Kidney tubule cell (primary cell): ENCODE results near the gene XYLB.
"Not testable (repeated sequence)": the region's sequence is repeated elsewhere in the genome, so short reads cannot be mapped to it uniquely, and the experiment has no call there.

Experiments
- DNase-seq: peaks from one replicate; pipeline ENCODE4 v3.0.0-alpha.2; 2018; ENCODE audit warnings: low spot score

XYLB gene

DNA sequence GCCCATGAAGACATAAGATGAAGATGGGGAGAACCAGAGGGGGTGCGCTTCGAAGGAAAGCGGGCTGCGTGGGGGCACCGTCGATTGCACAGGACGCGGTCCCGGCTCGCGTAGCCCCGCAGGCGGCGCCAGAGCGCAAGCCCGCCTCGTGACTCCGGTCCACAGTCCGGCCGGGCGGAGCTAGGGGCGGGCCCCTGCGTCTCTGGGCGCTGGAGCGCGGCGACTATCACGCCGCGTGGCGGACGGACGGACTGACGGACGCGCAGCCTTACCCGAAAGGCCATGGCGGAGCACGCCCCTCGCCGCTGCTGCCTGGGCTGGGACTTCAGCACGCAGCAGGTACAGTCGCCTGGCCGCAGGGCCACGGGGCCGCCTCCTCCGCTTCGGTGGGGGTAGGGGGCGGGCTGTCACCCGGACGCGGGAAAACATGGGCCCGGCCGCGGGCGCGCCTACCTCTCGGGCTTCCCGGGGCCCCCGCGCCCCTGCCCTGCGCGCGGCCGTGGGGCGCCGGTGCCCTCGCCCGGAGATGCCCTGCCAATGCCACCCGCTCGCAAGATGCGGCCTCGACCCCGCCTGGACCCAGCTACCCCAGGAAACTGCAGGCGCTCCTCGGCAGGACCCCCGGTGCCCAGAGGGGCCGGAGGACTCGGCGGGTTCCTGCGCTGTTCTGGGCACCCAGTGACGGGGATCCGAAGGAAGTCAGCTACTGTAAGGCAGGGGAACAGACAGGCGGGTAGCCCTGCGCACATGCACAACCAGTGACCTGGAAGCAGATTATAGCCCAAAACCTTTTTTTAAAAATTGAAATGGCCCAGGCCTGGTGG is at the start of gene XYLB:
Gene XYLB, plus strand, starts transcription at position 199 of the 824 bp plus-strand sequence. Its CDS starts 84 bp downstream, at position 283.
- DNase-seq: peak; percentile 84

DNA sequence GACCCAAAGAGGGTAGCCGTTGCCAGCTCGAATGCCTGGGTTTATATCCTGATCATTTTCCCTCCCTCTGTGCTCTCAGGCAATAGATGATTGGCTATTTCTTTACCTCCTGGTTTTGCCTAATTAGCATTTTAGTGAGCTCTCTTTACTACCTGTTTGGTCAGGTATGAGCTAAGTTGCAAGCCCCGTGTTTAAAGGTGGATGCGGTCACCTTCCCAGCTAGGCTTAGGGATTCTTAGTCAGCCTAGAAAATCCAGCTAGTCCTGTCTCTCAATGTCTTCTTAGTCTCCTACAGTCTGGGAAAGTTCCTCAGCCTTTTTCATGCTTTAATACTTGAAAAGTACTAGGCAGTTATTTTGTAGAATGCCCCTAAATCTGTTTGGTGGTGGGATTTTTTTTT is 49.5 kb upstream of the XYLB start:
- DNase-seq: not testable (repeated sequence)

DNA sequence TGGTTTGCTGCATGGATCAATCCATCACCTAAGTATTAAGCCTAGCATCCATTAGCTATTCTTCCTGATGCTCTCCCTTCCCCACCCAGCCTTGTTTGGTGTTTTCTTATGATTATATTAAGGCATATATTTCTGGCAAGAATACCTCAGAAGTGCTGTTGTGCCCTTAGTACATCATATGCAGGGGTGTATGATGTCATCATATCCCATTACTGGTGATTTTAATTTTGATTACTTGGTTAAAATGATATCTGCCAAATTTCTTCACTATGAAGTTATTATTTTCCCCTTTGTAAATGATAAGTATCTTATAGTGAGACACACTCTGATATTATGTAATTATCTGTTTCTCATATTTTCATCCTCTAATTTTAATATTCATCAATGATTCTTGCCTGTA is 49.0 kb upstream of the XYLB start:
- DNase-seq: no peak

DNA sequence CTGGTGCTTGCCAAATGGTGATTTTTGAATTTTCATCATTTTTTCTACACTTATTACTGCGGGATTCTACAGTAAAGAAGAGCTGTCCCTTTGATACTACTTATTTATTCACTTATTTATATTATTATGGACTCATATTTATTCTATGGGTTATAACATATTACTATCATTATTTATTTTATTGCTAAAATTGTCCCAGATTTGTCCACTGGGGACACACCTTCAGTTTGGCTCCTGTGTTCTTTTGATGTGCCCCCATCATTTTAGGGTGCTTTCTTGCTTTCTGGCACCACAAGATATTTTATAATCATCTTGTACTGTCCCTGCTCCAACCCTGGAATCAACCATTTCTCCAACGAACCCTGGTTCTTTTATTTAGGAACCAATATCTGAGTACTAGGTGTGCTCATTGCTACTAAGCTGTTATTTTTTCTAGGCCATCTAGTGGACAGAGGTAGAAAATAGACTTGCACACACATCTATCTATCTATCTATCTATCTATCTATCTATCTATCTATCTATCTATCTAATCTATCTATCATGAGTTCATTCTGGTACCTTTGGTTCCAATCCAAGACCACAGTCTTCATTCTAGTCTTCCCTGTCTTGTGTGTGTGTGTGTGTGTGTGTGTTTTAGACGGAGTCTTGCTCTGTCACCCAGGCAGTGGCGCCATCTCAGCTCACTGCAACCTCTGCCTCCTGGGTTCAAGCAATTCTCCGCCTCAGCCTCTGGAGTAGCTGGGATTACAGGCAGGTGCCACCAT is 48.5 kb upstream of the XYLB start:
- DNase-seq: peak; percentile 30

DNA sequence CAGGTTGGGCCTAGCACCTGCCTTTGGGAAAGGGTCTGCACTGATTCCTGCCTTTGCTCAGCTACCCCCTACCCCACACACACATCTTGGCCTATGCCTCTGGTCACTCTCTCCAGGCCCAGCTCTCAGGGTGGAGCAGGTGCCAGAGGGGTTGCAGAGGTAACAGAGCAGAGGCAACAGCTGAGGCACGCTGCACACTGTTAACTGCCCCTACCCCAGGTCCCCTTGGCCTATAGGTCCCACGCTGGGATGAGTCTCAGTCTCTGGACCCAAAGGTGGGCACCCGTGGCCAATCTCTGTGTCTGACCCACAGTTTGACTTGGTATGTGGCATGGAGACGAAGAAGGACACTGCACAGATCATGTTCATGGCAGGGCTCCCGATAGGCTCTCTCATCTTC is 39.6 kb upstream of the XYLB start:
- DNase-seq: no peak

DNA sequence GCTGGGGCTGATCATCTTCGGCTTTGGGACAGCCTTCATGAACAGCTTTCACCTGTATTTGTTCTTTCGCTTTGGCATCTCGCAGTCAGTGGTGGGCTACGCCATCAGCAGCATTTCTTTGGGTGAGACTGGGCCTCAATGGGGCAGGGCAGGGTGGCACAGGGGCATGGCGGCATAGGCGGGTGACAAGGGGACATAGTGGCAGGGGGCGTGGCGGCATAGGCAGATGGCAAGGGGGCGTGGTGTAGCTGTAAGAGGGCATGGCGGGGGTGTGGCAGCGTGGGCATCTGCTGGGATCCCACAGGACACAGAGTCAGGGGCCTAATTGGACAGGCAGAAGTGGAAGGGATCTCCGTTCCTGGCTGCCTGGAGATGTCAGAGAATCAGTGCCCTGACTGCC is 39.0 kb upstream of the XYLB start:
- no peak for DNase-seq

DNA sequence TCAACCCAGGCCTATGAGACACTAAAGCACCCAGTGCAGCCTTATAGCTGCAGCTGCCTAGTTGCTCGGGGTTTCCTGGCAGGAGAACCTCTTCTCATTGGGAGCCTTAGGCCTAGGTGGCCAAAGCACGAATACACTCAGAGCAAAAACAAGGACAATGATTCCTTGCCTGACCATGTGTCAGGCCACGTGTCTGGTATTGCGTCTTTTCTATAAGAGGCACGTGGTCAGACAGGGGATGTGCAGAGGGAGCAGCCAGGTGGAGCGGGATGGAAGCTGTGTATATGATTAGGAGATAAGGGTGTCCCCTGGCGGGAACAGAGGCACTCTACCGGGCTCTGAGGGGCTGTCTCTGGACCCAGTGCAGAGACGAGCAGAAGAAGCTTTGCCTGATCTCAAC is 38.1 kb upstream of the XYLB start:
- no peak for DNase-seq

DNA sequence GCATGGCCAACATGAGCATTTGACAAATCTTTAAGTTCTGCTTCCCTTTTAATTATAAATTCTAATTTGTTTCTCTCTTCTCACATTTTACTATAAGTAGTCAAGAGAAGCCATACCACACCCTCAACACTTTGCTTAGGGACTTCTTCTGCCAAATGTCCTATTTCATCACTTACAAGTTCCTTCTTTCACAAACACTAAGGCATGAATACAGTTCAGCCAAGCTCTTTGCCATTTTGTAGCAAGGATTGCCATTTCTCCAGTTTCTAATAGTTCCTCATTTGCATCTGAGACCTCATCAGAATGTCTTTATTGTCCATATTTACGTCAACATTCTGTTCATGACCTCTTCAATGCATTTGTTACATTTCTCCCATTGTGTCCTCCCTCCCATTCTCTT is 35.1 kb upstream of the XYLB start:
- DNase-seq: no peak

DNA sequence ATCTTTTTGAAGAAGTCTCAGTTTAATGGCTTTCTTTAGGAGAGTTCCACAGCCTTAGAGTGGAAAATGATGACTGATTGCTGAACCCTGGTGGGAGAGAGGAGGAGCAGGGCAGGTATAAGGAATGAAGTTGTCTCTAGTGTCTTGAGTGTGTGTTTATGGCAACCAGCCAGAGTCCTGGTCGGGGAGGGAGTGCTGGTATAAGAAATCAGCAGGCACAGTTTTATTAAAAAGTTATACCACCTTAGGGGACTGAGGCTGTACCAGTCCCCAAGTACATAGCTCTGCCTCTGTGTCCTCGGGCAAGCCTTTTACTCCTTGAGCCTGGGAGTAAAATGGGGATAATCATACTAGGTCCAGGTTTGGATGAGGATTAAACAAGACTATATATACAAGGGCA is 34.6 kb upstream of the XYLB start:
- no peak for DNase-seq

DNA sequence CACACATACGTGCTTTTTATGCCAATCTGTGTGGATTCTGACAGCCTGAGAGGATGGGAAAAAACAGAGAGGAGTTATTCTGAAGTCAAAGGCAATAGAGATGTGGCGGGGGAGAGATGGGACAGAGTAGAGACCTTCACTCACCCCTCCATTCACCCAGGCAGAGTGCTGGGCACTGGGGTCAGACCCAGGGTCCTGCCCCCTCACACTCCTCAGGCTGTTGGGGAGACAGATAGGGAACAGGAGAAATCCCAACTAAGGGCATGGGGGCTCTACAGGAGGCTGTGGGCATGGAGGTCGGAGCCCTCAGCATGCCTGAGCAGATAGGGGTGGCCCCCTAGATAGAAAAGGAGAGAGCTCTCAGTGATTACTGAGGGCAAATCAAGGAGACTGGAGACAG is 34.2 kb upstream of the XYLB start:
- DNase-seq: no peak

DNA sequence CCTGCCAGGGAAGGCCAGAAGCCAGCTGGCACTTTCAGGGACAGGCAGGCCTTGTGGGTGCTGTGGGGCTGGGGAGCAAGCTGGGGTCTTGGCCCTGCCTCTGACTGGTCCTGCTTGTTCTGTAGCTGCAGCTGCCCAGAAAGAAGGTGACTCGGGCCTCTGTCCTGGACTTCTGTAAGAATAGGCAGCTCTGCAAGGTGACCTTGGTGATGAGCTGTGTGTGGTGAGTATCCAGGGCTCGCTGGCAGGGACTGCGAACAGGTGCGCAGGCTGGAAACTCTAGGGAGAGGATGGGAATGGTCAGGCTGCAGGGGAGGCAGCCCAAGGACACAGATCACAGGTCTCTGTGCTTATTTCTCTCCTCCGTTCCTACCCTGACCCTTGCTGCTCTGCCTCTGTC is 33.3 kb upstream of the XYLB start:
- no peak for DNase-seq

DNA sequence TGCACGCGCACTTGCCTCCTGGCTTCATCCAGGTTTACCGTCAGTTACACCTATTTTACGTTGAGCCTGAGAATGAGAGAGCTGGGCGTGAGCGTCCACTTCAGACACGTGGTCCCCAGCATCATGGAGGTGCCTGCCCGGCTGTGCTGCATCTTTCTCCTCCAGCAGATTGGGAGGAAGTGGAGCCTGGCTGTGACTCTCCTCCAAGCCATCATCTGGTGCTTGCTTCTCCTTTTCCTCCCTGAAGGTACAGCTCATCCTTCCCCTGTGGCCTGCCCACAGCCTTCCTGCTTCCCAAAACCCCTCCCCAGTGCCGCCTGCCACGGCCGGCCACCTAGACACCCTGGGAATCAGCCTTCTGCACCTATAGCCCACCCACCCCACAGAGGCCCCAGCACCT is 32.9 kb upstream of the XYLB start:
- DNase-seq: no peak

DNA sequence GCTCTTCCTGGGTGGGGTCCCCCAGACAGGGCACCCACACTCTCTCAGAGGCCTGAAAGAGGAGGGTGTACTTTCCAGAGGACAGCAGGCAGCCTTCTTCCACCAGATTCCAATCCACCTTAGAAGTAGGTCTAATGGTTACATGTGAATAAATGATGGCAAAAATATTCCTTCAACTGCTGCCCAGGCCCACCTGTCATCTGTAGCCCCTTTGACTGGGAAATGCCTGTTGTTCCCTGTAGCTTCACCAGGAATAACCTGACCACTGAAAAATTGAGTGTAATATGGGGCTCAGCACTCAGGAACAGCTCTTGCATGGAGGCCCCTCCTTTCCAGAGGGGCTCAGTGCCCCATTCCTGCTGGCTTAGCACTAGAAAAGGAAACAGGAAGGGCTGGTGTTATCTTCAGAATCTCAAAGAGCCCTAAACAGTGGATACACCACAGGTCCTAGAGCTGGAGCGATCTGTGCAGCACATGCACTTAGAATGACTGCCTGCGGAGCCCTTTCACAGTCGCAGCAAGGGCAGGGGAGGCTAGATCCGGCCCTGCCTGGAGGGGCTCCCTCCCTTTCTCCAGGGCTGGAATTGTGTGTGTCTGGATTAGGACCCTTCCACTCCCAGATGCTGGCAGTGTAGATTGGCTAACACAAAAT is 32.3 kb upstream of the XYLB start:
- DNase-seq: no peak

DNA sequence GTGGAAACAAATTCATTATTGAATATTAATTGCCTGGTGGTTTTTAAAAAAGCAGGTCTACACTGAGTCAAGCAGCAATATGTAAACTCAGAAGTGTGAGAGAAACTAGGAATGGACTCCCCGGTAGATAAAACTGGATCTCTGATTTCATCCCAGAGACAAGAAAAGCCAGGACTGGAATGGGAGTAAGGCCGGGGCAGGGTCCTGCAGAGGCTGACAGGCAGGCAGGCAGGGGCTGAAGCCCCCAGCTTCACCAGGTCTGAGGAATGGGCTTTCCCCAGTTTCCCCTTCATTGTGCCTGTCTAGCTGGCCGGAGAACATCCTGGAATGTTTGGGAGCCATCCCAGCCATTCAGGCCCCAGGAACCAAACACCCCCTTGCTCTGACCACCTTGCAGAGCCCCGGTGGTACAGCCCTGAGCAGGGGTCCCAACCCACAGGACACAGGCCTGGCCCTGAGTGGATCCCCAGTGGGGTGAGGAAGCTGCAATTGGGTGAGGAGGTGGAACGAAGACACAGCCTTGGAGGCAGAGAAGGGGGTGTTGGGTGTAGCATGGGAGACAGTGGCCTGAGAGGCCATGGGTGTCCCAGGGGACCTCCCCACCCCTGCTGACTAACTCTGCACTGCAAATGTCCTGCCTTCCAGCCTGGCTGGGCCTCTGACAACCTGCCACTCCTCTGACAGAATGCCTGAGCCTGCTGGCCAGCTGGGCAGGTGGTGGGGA is 31.7 kb upstream of the XYLB start:
- DNase-seq: no peak

DNA sequence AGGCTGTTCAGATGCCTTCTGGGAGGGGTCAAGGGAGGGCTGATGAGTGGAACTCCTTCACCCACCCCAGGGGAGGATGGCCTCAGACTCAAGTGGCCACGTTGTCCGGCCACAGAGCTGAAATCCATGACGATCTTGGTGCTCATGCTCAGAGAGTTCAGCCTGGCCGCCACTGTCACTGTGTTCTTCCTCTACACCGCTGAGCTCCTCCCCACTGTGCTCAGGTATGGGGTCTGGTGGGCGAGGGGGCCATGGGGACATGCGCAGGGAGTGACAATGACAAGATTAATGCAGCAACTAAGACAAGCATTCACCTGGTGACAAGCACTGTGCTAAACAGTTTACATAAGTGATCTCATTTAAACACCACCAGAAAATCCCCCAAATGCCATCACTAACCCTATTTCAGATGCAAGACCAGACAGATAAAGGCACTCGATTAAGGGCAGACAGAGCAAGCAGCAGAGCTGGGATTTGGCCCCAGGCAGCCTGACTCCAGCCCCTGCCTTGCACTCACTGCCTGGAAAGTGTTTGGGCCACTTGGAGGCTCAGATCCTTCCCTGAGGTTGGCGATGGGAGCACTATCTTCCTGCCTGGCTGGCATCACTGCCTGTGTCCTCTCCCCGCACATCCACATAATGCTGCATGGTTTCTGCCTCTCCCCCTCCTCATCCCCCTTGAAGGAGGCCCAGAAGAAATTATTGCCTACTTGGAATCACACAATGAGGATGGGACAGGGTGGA is 30.9 kb upstream of the XYLB start:
- DNase-seq: no peak

DNA sequence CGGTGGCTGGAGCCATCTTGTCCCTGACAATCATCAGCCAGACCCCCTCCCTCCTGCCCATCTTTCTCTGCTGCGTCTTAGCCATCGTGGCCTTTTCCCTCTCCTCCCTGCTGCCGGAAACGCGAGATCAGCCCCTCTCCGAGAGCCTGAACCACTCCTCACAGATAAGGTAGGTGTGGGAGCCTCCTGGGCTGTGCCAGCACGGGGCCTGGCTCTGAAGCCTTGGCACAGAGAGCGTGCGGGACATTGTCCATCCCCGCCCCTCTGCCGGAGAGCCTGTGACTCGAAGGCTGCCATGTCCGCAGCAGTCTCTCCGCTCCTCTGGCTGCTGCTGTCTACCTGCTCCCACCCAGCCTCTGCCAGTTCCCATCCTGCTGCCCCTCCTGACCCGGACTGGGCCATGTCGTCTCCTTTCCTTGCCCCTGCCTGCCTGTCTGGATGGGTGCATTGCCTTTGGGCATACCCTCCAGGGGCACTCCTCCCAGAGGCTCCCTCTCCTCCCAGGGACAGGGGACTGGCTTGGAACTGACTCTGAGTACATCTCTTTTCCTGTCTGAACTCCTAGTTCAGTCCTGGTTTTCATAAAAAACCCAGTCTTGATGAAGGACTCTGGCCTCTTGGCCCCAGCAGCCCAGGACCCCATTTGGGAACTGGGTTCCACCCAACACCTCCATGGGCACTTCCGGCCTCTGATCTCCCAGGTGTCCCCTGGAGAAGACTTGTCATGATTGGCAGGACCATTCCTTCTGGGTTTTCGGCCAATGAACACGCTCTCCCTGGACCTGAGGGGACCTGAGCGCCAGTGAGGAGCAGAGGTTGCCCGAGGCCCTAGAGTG is 30.0 kb upstream of the XYLB start:
- DNase-seq: no peak

DNA sequence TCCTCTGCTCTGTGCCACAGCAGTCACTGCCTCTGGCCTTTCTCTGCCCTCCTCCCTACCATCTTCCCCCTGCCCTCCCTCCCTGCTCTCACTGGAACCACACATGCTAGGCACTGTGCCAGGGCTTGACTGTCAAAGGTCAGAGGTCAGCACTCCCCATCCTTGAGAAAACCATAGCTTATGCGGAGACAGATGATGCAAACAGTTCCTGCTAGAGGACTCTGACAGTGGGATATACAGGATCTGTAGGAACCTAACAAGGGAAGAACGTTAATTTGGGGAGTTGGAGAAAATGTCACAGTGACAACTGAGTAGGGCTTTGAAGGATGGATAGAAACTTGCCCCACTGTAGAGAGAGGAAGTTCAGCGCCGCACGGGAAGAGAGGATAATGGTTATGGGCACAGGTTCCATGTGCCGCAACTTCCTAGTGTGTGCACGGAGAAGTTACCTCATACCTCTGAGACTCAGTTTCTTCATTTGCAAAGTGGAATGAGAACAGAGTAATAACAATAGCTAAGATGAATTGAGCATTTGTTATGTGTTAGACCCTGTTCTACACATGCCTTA is 29.3 kb upstream of the XYLB start:
- peak; percentile 6 for DNase-seq

DNA sequence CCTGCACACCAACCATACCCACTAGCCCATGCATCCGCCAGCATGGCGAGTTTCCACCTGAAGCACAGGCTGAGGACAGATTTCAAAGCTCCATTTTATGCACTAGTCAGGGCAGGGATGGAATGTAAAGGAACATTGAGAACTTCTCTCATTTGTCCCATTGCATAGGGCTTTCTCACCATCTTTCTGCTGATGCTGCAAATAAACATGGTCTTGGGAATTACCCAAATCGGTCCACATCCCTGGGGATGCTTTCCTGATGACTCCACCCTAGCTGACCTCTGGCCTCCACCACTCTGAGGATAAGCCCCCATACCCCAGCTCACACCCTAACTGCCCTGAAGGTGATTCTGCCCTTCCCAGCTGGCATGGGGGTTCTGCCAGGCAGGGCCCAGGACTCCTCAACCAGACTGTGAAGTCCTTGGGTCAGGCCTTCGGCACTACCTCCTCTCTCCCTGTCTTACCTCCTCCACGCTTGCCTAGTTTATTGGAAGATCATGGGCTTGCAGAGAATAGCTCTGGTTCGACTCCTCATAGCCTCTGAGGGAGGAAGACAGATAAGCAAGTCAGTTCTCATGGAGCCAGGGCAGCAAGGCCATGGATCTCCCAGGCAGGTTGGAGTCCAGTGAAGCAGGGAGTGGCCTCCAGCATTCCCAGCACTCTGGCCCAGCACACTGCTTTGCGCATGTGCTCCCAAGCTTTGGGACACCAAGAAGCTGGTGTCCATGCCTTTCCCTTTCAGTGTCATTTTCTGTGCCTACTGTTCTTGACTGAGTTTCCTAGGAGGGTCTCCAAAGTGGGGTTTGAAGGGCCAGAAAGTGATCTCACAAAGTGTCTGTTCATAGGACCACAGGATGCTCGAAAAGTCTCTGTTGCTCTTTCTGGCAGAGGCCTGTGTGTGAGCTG is 27.6 kb upstream of the XYLB start:
- no peak for DNase-seq

DNA sequence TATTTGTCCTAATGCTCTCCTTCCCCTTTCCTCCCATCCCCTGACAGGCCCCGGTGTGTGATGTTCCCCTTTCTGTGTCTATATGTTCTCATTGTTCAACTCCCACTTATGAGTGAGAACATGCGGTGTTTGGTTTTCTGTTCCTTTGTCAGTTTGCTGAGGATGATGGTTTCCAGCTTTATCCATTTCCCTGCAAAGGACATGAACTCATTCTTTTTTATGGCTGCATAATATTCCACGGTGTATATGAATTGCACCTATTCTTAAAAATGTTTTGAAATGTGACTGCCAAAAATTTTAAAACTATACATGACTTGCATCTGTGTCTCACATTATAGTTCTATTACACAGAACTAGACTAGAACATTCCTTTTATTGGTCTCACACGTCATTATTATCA is 25.9 kb upstream of the XYLB start:
- not testable (repeated sequence) for DNase-seq
